ENCODE measurements around the gene CAP2. TPM values are rescaled to one million over a fixed set of nuclear protein-coding genes. Genes with fewer than 3 reads are reported as not detected.
A peak's percentile ranks its signal among the peaks of the same experiment; 100 is the strongest.

Gene CAP2
- total and polyA plus RNA-seq, 8 donors = 0.61 to 78.8 (median 4.2) TPM

DNA sequence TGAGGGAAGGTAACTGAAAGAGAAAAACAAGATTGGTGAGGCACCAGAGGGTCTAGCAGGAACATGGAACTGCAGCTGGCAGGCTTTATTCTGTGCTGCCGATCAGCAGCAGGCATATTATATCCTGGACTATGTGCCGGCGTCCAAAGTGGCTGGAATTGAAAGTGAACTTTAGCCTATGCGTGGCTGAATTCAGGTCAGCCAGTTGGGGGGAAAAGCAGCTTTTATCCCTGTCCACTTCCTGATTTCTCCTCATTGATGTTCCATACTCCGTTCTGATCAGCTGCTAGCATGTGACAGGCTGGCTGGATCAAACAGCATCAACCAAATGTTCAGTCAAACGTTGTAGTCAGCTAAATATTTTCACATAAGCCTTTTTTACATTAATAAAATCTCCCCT, 99.0 kb downstream of the CAP2 start:
- no peaks in the 10 kb centered on the region for H3K36me3 ChIP-seq
- peaks cover 0 to 36% (median 8%) of the 10 kb centered on the region in 4 donors for H3K4me1 ChIP-seq
- H3K4me3 ChIP-seq = no peak overlapping the region
- intact Hi-C loops (cut with DNase I; ENCODE audit: low total_unique reads) = no loop called here
- no peaks in the 10 kb centered on the region for H3K27me3 ChIP-seq
- TF ChIP-seq POLR2A (IDR thresholded peaks at IDR 0.05) (no peak), POLR2AphosphoS5 (IDR thresholded peaks at IDR 0.05) (no peak), EP300 (IDR thresholded peaks at IDR 0.05) (no peak), CTCF (IDR thresholded peaks at IDR 0.05) (no peak)
- no peak for DNase-seq
- WGBS, 5 donors = 36 to 68% (median 52%) methylated on average over 6 of the region's 6 CpGs
- H3K27ac ChIP-seq = peak overlapping the region in 3 of 5 donors; percentile 5 to 64 (median 6)
- no peaks in the 10 kb centered on the region for H3K9me3 ChIP-seq

GRCh38 chr6:17493286-17493685, 99.9 kb downstream of the CAP2 start:
- DNase-seq = no peak
- WGBS, 5 donors = 57 to 92% (median 82%) methylated on average over 2 of the region's 2 CpGs
- TF ChIP-seq EP300 (IDR thresholded peaks at IDR 0.05) (no peak), POLR2AphosphoS5 (IDR thresholded peaks at IDR 0.05) (peak in 1 of 3 donors; percentile 33)

DNA sequence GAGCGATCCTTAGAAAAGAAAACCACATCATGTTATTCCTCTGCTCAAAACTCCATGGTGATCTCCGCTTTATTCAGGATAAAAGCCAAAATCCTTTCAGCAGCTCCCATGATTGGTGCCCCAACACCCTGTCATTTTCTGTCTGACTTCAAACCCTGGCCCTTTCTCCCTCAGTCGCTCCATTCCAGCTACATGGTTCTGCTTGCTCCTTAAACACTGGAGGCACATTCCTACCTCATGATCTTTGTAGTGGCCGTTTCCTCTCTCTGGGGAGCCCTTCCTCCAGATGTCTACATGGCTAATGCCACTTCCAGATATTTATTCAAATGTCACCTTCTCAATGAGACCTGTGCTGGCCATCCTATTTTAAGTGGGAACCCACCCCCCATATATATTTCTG, 100.8 kb downstream of the CAP2 start:
- intact Hi-C loops (cut with DNase I; ENCODE audit: low total_unique reads) = no loop called here
- 89 to 94% (median 93%) methylated on average over 4 of the region's 4 CpGs for WGBS, 5 donors
- Histone ChIP-seq H3K4me3 (no peak overlapping the region), H3K9me3 (no peaks in the 10 kb centered on the region), H3K27ac (peak overlapping the region in 1 of 5 donors; percentile 64), H3K4me1 (peaks cover 0 to 36% (median 8%) of the 10 kb centered on the region in 4 donors), H3K36me3 (no peaks in the 10 kb centered on the region), H3K27me3 (no peaks in the 10 kb centered on the region)
- no peak for TF ChIP-seq CTCF (IDR thresholded peaks at IDR 0.05)
- DNase-seq = no peak

More at GRCh38 chr6:17493286-17493685, 99.9 kb downstream of the CAP2 start:
- no peaks in the 10 kb centered on the region for H3K36me3 ChIP-seq
- H3K4me1 ChIP-seq = peaks cover 0 to 36% (median 8%) of the 10 kb centered on the region in 4 donors
- H3K27me3 ChIP-seq = no peaks in the 10 kb centered on the region
- H3K27ac ChIP-seq = peak overlapping the region in 2 of 5 donors; percentile 5 to 64
- no peak overlapping the region for H3K4me3 ChIP-seq
- no peaks in the 10 kb centered on the region for H3K9me3 ChIP-seq
- intact Hi-C loops (cut with DNase I; ENCODE audit: low total_unique reads) = no loop called here

DNA sequence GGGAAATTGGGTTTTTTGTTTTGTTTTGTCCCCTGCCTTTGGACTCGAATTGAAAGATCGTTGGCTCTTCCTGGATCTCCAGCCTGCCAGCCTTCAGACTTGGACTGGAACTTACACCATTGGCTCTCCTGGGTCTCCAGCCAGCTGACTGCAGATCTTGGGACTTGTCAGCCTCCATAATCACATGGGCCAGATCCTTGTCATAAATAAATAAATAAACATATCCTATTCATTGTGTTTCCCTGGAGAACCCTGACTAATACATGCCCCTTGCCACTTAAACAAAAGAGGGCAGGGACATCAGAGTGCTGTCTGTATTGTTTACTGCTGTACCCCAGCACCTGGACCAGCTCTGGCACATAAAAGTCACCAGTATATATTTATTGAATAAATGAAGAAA, 101.5 kb downstream of the CAP2 start:
- TF ChIP-seq CTCF (IDR thresholded peaks at IDR 0.05) (no peak), EP300 (IDR thresholded peaks at IDR 0.05) (no peak), POLR2A (IDR thresholded peaks at IDR 0.05) (no peak), POLR2AphosphoS5 (IDR thresholded peaks at IDR 0.05) (no peak)
- no peaks in the 10 kb centered on the region for H3K9me3 ChIP-seq
- WGBS, 5 donors = 81 to 95% (median 91%) methylated on average over 2 of the region's 2 CpGs
- H3K4me3 ChIP-seq = no peak overlapping the region
- peaks cover 0 to 36% (median 8%) of the 10 kb centered on the region in 4 donors for H3K4me1 ChIP-seq
- H3K36me3 ChIP-seq = no peaks in the 10 kb centered on the region
- intact Hi-C loops (cut with DNase I; ENCODE audit: low total_unique reads) = no loop called here
- no peak for DNase-seq
- H3K27me3 ChIP-seq = no peaks in the 10 kb centered on the region
- peak overlapping the region in 1 of 5 donors; percentile 64 for H3K27ac ChIP-seq

DNA sequence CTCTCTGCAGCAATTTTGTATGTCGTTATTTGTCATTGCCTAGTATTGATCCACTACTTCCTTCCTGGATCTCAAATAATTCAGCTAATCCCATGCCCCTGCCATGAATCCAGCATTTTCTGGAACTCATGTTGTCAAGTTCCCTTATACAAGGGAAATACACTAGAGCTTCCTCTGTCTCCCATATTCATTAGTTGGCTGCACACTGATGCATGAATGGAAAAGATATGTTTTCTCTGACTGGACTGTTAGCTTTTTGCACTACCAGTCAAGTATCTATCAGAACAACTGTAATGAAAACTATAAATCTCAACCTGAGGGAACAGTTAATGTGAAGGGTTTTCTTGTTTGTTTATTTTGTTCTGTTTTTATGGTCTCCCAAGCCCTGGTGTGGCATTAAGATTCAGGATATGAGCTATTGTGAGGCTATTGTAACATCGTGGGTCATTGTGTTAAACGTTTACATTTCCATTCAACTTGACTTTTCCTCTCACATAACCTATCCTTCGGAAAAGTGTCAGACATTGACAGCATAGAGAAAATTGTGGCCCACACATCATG, 104.2 kb downstream of the CAP2 start:
- Histone ChIP-seq H3K27ac (no peak overlapping the region), H3K4me3 (no peak overlapping the region), H3K36me3 (no peaks in the 10 kb centered on the region), H3K9me3 (no peaks in the 10 kb centered on the region), H3K4me1 (peaks cover 0 to 31% (median 0%) of the 10 kb centered on the region in 4 donors), H3K27me3 (no peaks in the 10 kb centered on the region)
- no peak for DNase-seq
- intact Hi-C loops (cut with DNase I; ENCODE audit: low total_unique reads) = no loop called here
- WGBS, 5 donors = 56 to 66% (median 61%) methylated on average over 4 of the region's 4 CpGs
- no peak for TF ChIP-seq CTCF (IDR thresholded peaks at IDR 0.05)
- no peak for TF ChIP-seq POLR2AphosphoS5 (IDR thresholded peaks at IDR 0.05)
- TF ChIP-seq POLR2A (IDR thresholded peaks at IDR 0.05) = no peak
- TF ChIP-seq EP300 (IDR thresholded peaks at IDR 0.05) = no peak
